HepG2 (cell line): Measurements from ENCODE around the gene NUBPL. TPM values are rescaled to one million over a fixed set of nuclear protein-coding genes. Genes with fewer than 3 reads are reported as not detected.

ENCODE experiments used
- ATAC-seq: fragments of 200-7000 bp; cut with Tn5 transposase; 3 replicates; pipeline ENCODE4 v1.9.1; 2020; ENCODE audit warnings: mild to moderate bottlenecking, moderate library complexity
- BruUV-seq: library from RNA; stranded (reverse); fragments of 400-500 nt; replicated peaks from 2 replicates; lab custom pipeline; 2021; lab: Mats Ljungman, UMichigan
- CTCF ChIA-PET: fragments of 300-600 bp; formaldehyde crosslinking; extraction: SDS; loops from one replicate; lab custom pipeline; 2021; ENCODE audit warnings: low total read pairs, inconsistent platforms, low intra/inter-chr PET ratio; lab: Yijun Ruan, JAX
- POLR2A ChIA-PET: fragments of 350-600 bp; sonication (Branson Sonifier 250); formaldehyde crosslinking; loops from one replicate; lab custom pipeline; 2020; ENCODE audit warnings: antibody characterized with exemption, inconsistent platforms; lab: Yijun Ruan, JAX
- DNase-seq: peaks from one replicate; pipeline ENCODE4 v3.0.0-alpha.2; 2015; ENCODE audit warnings: low spot score
- FAIRE-seq: peaks from 3 replicates; lab custom pipeline; 2011; peaks lifted over from hg19 to GRCh38; lab: Jason Lieb, UNC
- H2AFZ ChIP-seq: one replicate; pipeline ENCODE4 v1.6.1; 2011; ENCODE audit warnings: low read length, inconsistent platforms
- H3K27ac ChIP-seq: fragments of 300-600 bp; 3 replicates; pipeline ENCODE4 v1.8.0; 2011; ENCODE audit warnings: mixed run types, mild to moderate bottlenecking, mixed read lengths, low read length, inconsistent platforms; ENCODE audit not compliant: insufficient read depth; ENCODE audit errors: extremely low read length
- H3K27me3 ChIP-seq, 2 experiments: fragments of 200-600 bp in 1 of 2; 2 replicates in 1 of 2; 3 replicates in 1 of 2; pipeline versions ENCODE4 v1.6.0 to v1.8.0; 2011; ENCODE audit warnings: low read length in 2 of 2, mild to moderate bottlenecking in 2 of 2, moderate library complexity in 2 of 2, inconsistent platforms in 1 of 2; ENCODE audit not compliant: insufficient read depth in 2 of 2, control insufficient read depth in 1 of 2
- H3K36me3 ChIP-seq, 2 experiments: fragments of 200-600 bp in 1 of 2; replicated peaks in 1 of 2; 2 replicates in 1 of 2; 3 replicates in 1 of 2; pipeline versions ENCODE4 v1.5.1 to v1.8.0; 2011; ENCODE audit warnings: low read length in 2 of 2, inconsistent platforms in 1 of 2; ENCODE audit not compliant: insufficient read depth in 2 of 2, control insufficient read depth in 1 of 2
- H3K4me1 ChIP-seq: 2 replicates; pipeline ENCODE4 v1.5.1; 2012; ENCODE audit warnings: low read length, inconsistent platforms; ENCODE audit not compliant: insufficient read depth
- H3K4me2 ChIP-seq: 2 replicates; pipeline ENCODE4 v1.6.0; 2011; ENCODE audit warnings: low read depth, low read length, inconsistent platforms
- H3K4me3 ChIP-seq, 3 experiments: fragments of 200-600 bp in 1 of 3; sonication (generic), shearing (Covaris generic) in 1 of 3; replicated peaks in 1 of 3; 2 replicates each; pipeline ENCODE4 v1.5.1; 2011 to 2016; ENCODE audit warnings: low read length in 3 of 3, inconsistent platforms in 2 of 3, low read depth in 2 of 3, mild to moderate bottlenecking in 2 of 3, control low read depth in 1 of 3, mixed read lengths in 1 of 3; ENCODE audit not compliant: insufficient read depth in 1 of 3
- H3K79me2 ChIP-seq: one replicate; pipeline ENCODE4 v1.6.1; 2011; ENCODE audit warnings: low read length, inconsistent platforms; ENCODE audit not compliant: insufficient read depth
- H3K9ac ChIP-seq: 2 replicates; pipeline ENCODE4 v1.6.0; 2011; ENCODE audit warnings: mild to moderate bottlenecking, low read depth, low read length, inconsistent platforms; ENCODE audit not compliant: insufficient read depth
- H3K9me3 ChIP-seq: 2 replicates; pipeline ENCODE4 v1.5.1; 2012; ENCODE audit warnings: mild to moderate bottlenecking, low read length
- H4K20me1 ChIP-seq: 2 replicates; pipeline ENCODE4 v1.6.0; 2011; ENCODE audit warnings: inconsistent platforms, mild to moderate bottlenecking, low read length, moderate library complexity; ENCODE audit not compliant: insufficient read depth
- ATRX ChIP-seq: sonication (generic); formaldehyde crosslinking; IDR thresholded peaks from 2 replicates; pipeline ENCODE4 v1.4.0; 2020; ENCODE audit warnings: missing genetic modification reagents, borderline replicate concordance
- CHD4 ChIP-seq: fragments of 200-600 bp; sonication (generic); IDR thresholded peaks from 2 replicates; pipeline ENCODE4 v1.7.0; 2017; ENCODE audit warnings: mild to moderate bottlenecking, low read length, borderline replicate concordance
- CREB1 ChIP-seq, 2 experiments: fragments of 450-650 bp in 1 of 2; IDR thresholded peaks; 2 replicates each; pipeline ENCODE4 v1.6.1; 2016 to 2017; ENCODE audit warnings: control low read depth in 1 of 2, mild to moderate bottlenecking in 1 of 2, missing compliant biosample characterization in 1 of 2, missing genetic modification characterization in 1 of 2
- MIXL1 ChIP-seq: IDR thresholded peaks from 2 replicates; pipeline ENCODE4 v1.6.1; 2016
- NKX3-1 ChIP-seq: sonication (generic); formaldehyde crosslinking; IDR thresholded peaks from 2 replicates; pipeline ENCODE4 v1.5.0; 2020; ENCODE audit warnings: missing genetic modification reagents
- ZNF30 ChIP-seq: sonication (generic); formaldehyde crosslinking; IDR thresholded peaks from 2 replicates; pipeline ENCODE4 v1.5.0; 2020; ENCODE audit warnings: mild to moderate bottlenecking, missing genetic modification reagents
- WGBS: methylation state at CpG from one replicate; pipeline ENCODE4 v1.1.6; 2017; ENCODE audit warnings: low lambda C conversion rate; 5-methylcytosine and 5-hydroxymethylcytosine counted together
- in situ Hi-C: cut with HindIII; loops from 2 replicates; pipeline ENCODE4 v1.10.0; 2017; ENCODE audit warnings: low pct_unique_long_range_greater_than_20kb; ENCODE audit not compliant: extremely low pct_ligation_motif_present
- intact Hi-C: fragments of 100-400 bp; cut with micrococcal nuclease; formaldehyde crosslinking; loops from one replicate; pipeline ENCODE4 v1.10.0; 2022; ENCODE audit not compliant: unreplicated experiment
- polyA plus RNA-seq, 8 experiments: library from polyadenylated mRNA; depleted of rRNA in 3 of 8; stranded (reverse) in 7 of 8; unstranded in 1 of 8; fragments of >200 nt; fragmentation: Illumina TruSeq in 4 of 8; extraction: Trizol in 4 of 8; gene quantifications; 2 replicates each; pipeline versions ENCODE4 v1.2.1 to v1.2.3, GENCODE V29; 2011 to 2016; ENCODE audit warnings: low read depth in 4 of 8, missing spikeins in 1 of 8, mixed read lengths in 1 of 8; ENCODE audit not compliant: insufficient read depth in 1 of 8
- total RNA-seq, 5 experiments: library from RNA; depleted of rRNA; stranded (reverse); fragments of >200 nt; fragmentation: Illumina TruSeq; extraction: Trizol; gene quantifications; 2 replicates each; pipeline ENCODE4 v1.2.3, GENCODE V29; 2016; ENCODE audit warnings: low read depth in 1 of 5
- TF ChIP-seq, protein P1 (sequence below): IDR thresholded peaks from 2 replicates; pipeline ENCODE4 v1.6.1; 2016; ENCODE audit warnings: missing compliant biosample characterization, missing genetic modification reagents, borderline replicate concordance
- TF ChIP-seq, protein P2 (sequence below): sonication (generic); formaldehyde crosslinking; IDR thresholded peaks from 2 replicates; pipeline ENCODE4 v1.4.0; 2020; ENCODE audit warnings: mild to moderate bottlenecking, missing genetic modification reagents
- TF ChIP-seq, protein P3 (sequence below): IDR thresholded peaks from 2 replicates; pipeline ENCODE4 v1.6.1; 2016
- TF ChIP-seq, protein P4 (sequence below): sonication (generic); formaldehyde crosslinking; IDR thresholded peaks from 2 replicates; pipeline ENCODE4 v1.4.0; 2020; ENCODE audit warnings: missing genetic modification reagents, mild to moderate bottlenecking, borderline replicate concordance
- TF ChIP-seq, protein P5 (sequence below): sonication (generic); formaldehyde crosslinking; IDR thresholded peaks from 2 replicates; pipeline ENCODE4 v1.4.0; 2020; ENCODE audit warnings: missing genetic modification reagents, borderline replicate concordance

Gene NUBPL
- total and polyA plus RNA-seq, 2 of the 13 experiments (the other 11 are each of a cell fraction or from before 2014, with no cell fraction given): 21.3 to 44.1 TPM

DNA sequence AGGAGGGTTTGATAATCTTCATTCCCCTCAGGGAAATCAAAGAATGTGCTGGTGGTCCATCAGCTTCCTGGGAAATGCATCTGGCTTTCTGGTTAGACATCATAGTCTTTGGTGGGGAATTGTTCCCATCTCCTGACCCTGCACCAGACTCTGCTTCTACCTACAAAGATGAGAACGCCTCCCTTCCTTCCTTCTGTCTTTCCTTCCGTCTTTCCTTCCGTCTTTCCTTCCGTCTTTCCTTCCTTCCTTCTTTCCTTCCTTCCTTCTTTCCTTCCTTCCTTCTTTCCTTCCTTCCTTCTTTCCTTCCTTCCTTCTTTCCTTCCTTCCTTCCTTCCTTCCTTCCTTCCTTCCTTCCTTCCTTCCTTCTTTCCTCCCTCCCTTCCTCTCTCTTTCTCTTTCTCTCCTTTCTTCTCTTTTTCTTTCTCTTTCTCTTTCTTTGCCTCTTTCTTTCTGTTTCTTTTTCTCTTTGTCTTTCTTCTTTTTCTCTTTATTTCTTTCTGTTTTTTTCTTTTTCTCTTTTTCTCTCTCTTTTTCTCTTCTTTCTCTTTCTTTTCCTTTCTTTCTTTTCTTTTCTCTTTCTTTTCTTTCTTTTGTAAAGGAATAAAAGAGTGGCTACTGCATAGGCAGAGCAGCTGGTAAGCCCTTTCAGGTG lies 326.9 kb downstream of the NUBPL start (continued):
- TF ChIP-seq, protein P1, sequence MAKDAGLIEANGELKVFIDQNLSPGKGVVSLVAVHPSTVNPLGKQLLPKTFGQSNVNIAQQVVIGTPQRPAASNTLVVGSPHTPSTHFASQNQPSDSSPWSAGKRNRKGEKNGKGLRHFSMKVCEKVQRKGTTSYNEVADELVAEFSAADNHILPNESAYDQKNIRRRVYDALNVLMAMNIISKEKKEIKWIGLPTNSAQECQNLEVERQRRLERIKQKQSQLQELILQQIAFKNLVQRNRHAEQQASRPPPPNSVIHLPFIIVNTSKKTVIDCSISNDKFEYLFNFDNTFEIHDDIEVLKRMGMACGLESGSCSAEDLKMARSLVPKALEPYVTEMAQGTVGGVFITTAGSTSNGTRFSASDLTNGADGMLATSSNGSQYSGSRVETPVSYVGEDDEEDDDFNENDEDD: no peak
- no peak for TF ChIP-seq CHD4
- TF ChIP-seq, protein P2, sequence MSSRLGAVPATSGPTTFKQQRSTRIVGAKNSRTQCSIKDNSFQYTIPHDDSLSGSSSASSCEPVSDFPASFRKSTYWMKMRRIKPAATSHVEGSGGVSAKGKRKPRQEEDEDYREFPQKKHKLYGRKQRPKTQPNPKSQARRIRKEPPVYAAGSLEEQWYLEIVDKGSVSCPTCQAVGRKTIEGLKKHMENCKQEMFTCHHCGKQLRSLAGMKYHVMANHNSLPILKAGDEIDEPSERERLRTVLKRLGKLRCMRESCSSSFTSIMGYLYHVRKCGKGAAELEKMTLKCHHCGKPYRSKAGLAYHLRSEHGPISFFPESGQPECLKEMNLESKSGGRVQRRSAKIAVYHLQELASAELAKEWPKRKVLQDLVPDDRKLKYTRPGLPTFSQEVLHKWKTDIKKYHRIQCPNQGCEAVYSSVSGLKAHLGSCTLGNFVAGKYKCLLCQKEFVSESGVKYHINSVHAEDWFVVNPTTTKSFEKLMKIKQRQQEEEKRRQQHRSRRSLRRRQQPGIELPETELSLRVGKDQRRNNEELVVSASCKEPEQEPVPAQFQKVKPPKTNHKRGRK (CRISPR knock-in tag): peak; percentile 89

DNA sequence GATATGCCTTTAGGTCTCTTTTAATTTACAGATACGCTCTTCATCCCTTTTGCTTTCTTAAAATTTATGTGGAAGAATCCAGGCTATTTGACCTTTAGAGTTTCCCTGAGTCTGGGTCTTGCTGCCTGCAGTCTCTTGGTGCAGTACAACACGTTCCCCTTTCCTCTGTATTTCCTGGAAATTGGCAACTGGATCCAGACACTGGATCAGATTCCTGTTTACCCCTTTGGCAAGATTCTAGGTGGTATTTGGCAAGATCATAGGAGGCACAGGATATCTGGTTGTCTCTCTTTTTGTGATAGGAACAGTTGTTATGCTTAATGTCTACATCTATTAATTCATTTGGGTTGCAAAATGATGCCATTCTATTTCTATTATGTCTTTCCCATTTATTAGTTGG lies 328.1 kb downstream of the NUBPL start:
- Histone ChIP-seq H3K4me2 (no peak overlapping the region), H2AFZ (no peak overlapping the region), H3K36me3 (no peaks in the 10 kb centered on the region), H3K27ac (no peak overlapping the region), H3K4me1 (peaks cover 9% of the 10 kb centered on the region; the same call in 1 of the 2 replicates), H4K20me1 (no peaks in the 10 kb centered on the region), H3K79me2 (no peaks in the 10 kb centered on the region), H3K9ac (no peak overlapping the region), H3K9me3 (no peaks in the 10 kb centered on the region), H3K4me3 (no peak overlapping the region), H3K27me3 (no peaks in the 10 kb centered on the region; a peak in 1 of 5 replicates)
- 13% methylated on average over 2 of the region's 2 CpGs for WGBS
- intact Hi-C loops (no loop called here), in situ Hi-C loops (no loop called here)
- FAIRE-seq (no peak), DNase-seq (no peak), ATAC-seq (no peak)
- no TSS peak for BruUV-seq
- CTCF ChIA-PET: no interaction called here
- POLR2A ChIA-PET: no interaction called here
- TF ChIP-seq, protein P3, sequence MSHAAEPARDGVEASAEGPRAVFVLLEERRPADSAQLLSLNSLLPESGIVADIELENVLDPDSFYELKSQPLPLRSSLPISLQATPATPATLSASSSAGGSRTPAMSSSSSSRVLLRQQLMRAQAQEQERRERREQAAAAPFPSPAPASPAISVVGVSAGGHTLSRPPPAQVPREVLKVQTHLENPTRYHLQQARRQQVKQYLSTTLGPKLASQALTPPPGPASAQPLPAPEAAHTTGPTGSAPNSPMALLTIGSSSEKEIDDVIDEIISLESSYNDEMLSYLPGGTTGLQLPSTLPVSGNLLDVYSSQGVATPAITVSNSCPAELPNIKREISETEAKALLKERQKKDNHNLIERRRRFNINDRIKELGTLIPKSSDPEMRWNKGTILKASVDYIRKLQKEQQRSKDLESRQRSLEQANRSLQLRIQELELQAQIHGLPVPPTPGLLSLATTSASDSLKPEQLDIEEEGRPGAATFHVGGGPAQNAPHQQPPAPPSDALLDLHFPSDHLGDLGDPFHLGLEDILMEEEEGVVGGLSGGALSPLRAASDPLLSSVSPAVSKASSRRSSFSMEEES (CRISPR knock-in tag): no peak
- TF ChIP-seq CREB1 (IDR thresholded peaks at IDR 0.05) (no peak), CREB1 (CRISPR knock-in tag; IDR thresholded peaks at IDR 0.05) (no peak), ATRX (CRISPR knock-in tag) (no peak), ZNF30 (CRISPR knock-in tag) (no peak), MIXL1 (CRISPR knock-in tag) (no peak), NKX3-1 (no peak)
- TF ChIP-seq, protein P4, sequence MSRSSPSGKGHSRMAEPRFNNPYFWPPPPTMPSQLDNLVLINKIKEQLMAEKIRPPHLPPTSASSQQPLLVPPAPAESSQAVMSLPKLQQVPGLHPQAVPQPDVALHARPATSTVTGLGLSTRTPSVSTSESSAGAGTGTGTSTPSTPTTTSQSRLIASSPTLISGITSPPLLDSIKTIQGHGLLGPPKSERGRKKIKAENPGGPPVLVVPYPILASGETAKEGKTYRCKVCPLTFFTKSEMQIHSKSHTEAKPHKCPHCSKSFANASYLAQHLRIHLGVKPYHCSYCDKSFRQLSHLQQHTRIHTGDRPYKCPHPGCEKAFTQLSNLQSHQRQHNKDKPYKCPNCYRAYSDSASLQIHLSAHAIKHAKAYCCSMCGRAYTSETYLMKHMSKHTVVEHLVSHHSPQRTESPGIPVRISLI (CRISPR knock-in tag): no peak
- TF ChIP-seq, protein P5, sequence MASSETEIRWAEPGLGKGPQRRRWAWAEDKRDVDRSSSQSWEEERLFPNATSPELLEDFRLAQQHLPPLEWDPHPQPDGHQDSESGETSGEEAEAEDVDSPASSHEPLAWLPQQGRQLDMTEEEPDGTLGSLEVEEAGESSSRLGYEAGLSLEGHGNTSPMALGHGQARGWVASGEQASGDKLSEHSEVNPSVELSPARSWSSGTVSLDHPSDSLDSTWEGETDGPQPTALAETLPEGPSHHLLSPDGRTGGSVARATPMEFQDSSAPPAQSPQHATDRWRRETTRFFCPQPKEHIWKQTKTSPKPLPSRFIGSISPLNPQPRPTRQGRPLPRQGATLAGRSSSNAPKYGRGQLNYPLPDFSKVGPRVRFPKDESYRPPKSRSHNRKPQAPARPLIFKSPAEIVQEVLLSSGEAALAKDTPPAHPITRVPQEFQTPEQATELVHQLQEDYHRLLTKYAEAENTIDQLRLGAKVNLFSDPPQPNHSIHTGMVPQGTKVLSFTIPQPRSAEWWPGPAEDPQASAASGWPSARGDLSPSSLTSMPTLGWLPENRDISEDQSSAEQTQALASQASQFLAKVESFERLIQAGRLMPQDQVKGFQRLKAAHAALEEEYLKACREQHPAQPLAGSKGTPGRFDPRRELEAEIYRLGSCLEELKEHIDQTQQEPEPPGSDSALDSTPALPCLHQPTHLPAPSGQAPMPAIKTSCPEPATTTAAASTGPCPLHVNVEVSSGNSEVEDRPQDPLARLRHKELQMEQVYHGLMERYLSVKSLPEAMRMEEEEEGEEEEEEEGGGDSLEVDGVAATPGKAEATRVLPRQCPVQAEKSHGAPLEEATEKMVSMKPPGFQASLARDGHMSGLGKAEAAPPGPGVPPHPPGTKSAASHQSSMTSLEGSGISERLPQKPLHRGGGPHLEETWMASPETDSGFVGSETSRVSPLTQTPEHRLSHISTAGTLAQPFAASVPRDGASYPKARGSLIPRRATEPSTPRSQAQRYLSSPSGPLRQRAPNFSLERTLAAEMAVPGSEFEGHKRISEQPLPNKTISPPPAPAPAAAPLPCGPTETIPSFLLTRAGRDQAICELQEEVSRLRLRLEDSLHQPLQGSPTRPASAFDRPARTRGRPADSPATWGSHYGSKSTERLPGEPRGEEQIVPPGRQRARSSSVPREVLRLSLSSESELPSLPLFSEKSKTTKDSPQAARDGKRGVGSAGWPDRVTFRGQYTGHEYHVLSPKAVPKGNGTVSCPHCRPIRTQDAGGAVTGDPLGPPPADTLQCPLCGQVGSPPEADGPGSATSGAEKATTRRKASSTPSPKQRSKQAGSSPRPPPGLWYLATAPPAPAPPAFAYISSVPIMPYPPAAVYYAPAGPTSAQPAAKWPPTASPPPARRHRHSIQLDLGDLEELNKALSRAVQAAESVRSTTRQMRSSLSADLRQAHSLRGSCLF (CRISPR knock-in tag): no peak
